Stimulated activated CD4-positive, alpha-beta T cell treated with anti-CD3 and anti-CD28 coated beads, Interleukin-2, amount 100 ng/mL, for 24 hours (primary cell): Measurements from ENCODE around the gene SRD5A1.
"Not testable (repeated sequence)": the region's sequence is repeated elsewhere in the genome, so short reads cannot be mapped to it uniquely, and the experiment has no call there.

Experiments
- DNase-seq, 2 donors: peaks; one replicate each; pipeline ENCODE4 v3.0.0-alpha.2; 2020

SRD5A1 gene

GRCh38 chr5:6645571-6646362 lies 12.5 kb downstream of the SRD5A1 start:
- DNase-seq: not testable (repeated sequence)

GRCh38 chr5:6649186-6649585 lies 15.9 kb downstream of the SRD5A1 start:
- DNase-seq: no peak

DNA sequence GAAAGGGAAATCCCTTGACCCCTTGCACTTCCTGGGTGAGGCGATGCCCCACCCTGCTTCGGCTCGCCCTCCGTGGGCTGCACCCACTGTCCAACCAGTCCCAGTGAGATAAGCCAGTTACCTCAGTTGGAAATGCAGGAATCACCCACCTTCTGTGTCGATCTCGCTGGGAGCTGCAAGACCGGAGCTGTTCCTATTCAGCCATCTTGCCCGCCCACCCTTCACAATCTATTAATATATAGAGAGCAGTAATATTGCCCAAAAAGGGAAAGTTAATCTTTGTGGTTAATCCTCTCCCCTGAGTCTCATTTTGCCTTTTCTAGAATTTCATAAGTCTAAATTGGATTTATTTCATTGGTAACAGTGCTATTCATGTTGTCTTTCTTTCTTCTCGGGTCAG lies 16.4 kb downstream of the SRD5A1 start:
- DNase-seq: no peak

GRCh38 chr5:6652025-6652424 lies 18.8 kb downstream of the SRD5A1 start:
- no peak for DNase-seq

DNA sequence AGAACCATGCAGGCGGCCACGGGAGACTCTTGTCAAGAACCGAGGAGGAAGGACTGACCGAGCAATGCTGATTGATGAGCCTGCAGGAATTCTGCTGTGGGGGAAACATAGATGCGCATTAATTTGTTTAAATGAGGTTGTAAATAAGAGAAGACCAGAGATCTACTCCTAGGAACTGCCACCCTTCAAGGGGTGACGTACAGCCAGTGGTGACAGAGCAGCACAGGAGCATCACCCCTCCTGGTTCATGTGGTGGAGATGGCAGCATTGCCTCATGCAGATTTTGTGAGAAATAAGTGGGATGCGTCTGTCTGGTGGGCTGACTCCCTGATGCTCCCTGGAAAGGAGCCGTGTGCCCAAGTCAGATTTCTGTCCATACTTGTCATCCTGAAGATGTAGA lies 22.2 kb downstream of the SRD5A1 start:
- DNase-seq: no peak

DNA sequence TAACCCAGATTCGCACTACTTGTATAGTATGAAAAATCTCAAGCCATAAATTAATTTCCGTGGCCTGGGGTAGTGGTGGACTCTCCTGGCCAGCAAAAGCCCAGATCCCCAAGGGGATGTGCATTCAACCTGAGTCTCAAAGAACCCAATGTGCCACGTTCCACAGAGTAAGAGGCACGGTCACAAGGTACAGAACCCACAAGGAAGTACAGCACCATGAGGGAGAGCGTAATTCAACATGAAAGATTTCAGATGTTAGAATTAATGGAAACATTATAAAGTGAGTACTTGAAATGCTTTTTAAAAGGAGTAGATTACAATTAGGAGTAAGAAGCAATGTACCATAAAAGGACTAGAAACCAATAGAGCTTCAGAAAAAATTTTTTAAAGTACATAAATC lies 23.4 kb downstream of the SRD5A1 start:
- DNase-seq: no peak

DNA sequence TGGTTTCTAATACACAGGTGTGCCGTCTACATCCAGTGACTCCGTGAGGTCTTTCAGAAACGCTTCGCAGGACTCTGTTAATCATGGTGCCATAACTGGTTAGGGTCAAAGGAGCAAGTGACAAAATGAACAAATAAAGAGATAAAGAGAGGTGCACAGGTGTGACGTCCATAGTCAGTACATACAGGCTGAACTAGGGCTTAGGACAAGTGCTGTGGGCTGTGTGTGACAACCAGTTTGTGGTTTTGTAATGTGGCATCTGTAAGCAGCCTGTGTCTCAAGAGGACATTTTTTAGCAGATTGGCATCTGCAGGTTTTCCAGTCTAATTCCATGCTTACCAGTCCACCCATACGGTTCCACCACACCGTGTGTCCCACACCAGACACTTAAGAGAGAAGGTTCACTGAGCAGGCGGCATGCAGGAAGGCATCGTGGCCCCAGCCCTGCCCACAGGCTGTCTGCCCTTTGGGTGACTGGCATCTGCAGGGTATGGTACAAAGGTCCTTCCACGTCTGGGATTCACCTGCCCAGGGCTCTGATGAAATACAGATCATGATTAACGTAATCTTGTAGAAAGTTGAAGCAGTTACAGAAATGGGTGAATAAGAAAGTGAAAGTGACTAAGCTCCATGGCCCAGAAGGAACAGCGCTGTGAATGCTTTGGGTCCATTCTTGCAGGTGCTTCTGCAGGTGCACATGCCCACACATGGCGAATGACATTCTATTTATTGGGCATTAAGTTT lies 26.9 kb downstream of the SRD5A1 start:
- DNase-seq: no peak

- DNase-seq: no peak
These were observed 27.4 kb downstream of the SRD5A1 start for GRCh38 chr5:6660688-6661087.

DNA sequence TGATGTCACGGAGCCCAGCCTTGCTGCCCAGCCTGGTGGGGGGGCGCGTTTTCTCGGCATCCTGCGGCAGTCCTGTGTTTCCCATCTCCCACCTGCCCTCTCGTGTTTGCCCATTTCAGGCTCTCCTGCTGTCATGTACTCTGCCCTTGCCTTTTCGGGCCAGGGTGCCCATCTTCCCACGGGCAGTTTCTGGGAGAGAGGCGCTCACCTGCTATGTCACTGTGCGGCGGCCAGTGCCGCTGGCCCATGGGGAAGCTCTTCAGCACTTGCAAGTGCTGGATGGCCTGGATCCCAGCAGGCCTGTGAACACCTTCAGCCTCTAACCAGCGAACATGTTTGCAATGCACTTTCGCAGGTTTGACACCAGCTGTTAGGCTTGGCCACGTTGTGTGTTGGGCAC lies 33.5 kb downstream of the SRD5A1 start:
- DNase-seq: no peak

- DNase-seq: no peak
These were observed 34.4 kb downstream of the SRD5A1 start for GRCh38 chr5:6667648-6668047.

GRCh38 chr5:6668717-6669116 lies 35.5 kb downstream of the SRD5A1 start:
- not testable (repeated sequence) for DNase-seq

DNA sequence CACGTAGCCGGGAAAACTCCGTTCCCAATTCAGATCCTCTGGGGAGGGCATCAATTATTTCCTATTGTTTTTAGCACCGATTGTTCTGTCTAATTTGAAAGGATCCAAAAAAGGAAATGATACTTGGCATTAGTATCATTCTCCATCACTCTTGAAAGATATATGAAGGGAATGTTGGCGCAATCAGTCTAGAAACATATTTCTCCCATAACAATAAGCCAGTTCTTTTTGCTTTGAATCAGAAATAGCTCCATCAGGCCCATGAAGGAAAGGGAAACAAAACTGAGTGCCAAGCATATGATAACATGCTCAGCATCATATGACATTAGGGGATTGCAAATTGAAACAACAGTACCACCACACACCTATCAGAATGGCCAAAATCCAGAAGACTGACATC lies 39.8 kb downstream of the SRD5A1 start:
- no peak for DNase-seq

DNA sequence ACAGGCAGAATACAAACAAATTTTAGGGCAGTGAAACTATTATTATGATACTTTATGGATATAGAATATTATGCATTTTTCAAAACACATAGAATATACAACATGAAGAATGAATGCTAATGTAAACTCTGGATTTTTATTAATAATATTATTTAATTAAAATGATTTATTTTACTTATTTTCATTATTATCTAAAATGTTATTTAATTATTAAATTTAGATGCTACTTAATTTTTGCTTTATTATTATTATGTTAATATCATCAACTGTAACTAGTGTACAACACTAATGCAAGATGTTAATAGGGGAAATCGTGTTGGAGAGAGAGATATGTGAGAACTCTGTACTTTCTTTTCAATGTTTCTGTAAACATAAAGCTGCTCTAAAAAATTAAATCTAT lies 40.7 kb downstream of the SRD5A1 start:
- no peak for DNase-seq

- no peak for DNase-seq
These were observed 41.2 kb downstream of the SRD5A1 start for GRCh38 chr5:6674421-6674820.

GRCh38 chr5:6674886-6675285 lies 41.6 kb downstream of the SRD5A1 start:
- DNase-seq: no peak

GRCh38 chr5:6675784-6676491 lies 42.7 kb downstream of the SRD5A1 start:
- no peak for DNase-seq

GRCh38 chr5:6676702-6677101 lies 43.5 kb downstream of the SRD5A1 start:
- no peak for DNase-seq

GRCh38 chr5:6678385-6678784 lies 45.1 kb downstream of the SRD5A1 start:
- no peak for DNase-seq

GRCh38 chr5:6680922-6681321 lies 47.7 kb downstream of the SRD5A1 start:
- DNase-seq: no peak

GRCh38 chr5:6681682-6682081 lies 48.4 kb downstream of the SRD5A1 start:
- DNase-seq: no peak

- no peak for DNase-seq
These were observed 49.0 kb downstream of the SRD5A1 start for GRCh38 chr5:6682239-6682638.

DNA sequence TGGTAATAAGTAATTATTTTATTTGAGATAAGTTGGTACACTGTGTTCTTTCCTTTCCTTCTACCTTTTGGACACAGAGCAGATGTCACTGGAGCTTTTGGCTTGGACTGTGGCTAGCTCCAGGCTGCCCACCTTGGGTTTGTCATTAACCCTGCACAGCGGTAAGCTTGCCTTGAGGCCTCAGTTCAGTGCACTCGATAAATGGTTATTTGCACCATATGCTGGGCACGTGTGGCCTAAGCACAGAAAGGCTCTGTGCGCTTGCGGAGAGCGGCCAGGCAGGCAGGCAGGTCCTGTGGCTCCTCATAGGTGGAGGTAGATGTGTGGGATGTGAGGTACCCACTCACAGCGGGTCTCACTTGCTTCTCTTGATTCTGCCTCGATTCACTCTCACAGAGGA lies 50.0 kb downstream of the SRD5A1 start:
- no peak for DNase-seq

DNA sequence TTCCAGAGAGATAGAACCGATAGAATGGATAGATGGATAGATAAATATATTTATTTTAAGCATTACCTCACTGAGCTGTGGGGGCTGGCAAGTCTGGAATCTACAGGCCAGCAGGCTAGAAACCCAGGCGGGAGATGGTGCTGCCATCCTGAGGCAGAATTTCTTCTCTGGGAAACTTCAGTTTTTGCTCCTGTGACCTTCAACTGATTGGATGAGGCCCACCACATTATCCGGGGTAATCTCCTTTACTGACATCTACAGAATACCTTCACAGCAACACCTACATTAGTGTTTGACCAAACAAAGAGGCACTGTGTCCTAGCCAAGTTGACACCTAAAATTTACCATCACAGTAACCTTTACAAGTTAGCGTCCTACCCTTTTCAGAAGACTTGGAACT lies 50.8 kb downstream of the SRD5A1 start:
- no peak for DNase-seq

GRCh38 chr5:6686501-6686900 lies 53.3 kb downstream of the SRD5A1 start:
- no peak for DNase-seq
